M059J (cell line): ENCODE measurements around the gene SHQ1. TPM values are rescaled to one million over a fixed set of nuclear protein-coding genes. Genes with fewer than 3 reads are reported as not detected.
A peak's percentile ranks its signal among the peaks of the same experiment; 100 is the strongest.

Source experiments
- DNase-seq: peaks from one replicate; pipeline ENCODE4 v3.0.0-alpha.2; 2012; ENCODE audit warnings: low read depth
- total RNA-seq: library from RNA; depleted of rRNA; stranded (reverse); fragments of >200 nt; shearing (Covaris generic); gene quantifications from 2 replicates; pipeline ENCODE4 v1.2.3, GENCODE V29; 2014

Gene SHQ1
- total RNA-seq, 1 experiment from 2014 or later: 12.6 TPM

DNA sequence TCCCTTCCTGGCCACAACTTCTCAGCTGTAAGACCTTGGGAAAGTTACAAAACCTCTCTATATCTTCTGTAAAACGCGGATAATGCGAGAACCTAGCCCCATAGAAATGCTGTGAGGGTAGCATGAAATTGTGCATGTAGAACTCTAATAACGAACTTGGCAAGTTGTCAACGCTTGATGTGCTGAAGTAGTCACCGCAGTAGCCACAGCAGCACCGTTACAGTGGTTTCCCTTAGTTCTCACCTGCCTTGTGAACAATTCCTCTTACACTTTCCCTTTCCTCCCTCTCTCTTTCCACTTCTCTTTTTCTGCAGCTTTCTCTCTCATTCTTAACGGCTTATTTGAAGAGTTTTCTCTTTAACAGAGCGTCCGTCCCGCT lies 447 bp upstream of the SHQ1 start:
- peak; percentile 46 for DNase-seq

DNA sequence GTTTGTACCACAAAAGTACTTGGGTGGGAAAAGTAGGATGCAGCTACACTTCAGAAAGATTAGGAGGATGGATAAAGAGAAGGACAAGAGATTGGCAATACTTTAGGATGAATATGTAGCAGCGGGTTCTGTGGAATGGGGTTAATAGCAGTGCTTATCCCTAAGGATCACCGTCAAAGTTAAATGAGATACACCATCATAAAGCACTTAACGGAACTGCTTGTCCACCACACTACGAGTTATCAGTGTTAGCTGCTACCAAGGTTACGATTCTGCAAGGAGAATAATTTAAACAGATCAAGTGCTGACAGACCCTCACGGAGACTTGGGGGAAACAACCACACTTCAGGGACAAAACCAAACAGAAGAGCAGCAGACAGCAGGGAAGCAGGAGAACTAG lies 963 bp downstream of the SHQ1 start:
- no peak for DNase-seq

- DNase-seq: no peak
Measured at GRCh38 chr3:72846166-72846565, 2.1 kb downstream of the SHQ1 start.

DNA sequence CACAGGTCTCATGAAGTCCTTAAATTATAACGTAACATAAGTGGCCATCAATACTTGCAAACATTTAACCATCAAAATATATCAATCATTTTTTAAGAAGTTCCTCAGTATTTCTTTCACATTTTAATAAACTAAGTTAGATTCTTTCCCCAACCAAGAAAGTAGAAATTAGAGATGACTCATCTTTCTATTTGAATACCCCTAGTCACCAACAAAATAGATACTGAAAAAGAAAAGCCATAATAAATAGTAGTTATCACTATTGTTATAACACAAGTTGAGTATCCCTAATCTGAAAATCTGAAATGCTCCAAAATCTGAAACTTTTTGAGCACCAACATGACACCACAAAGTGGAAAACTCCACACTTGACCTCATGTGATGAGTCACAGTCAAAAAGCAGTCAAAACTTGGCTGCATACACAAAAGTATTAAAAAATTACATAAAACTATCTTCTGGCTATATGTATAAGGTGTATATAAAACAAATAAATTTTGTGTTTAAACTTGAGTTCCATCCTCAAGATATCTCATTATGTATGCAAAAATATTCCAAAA lies 3.7 kb downstream of the SHQ1 start:
- peak; percentile 14 for DNase-seq

DNA sequence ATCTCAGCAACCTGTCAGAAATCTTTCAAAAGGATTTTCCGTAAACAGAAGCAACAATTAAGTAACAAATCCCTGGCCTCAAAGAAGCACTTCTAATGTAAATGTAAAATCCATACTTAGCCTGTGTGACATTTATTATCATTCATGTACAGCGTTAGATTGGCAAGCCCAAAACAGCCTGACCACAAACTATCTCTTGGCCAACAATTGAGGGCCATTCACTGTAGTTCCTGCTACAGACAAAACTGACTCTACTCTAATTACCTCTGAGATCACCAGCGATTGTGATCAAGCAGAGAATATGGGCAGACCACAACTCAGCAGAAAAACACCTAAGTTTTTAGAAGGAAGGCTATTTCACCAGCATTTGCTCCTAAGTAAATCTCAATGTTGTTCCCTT lies 9.2 kb downstream of the SHQ1 start:
- no peak for DNase-seq

GRCh38 chr3:72836923-72837322 lies 11.3 kb downstream of the SHQ1 start:
- DNase-seq: no peak

GRCh38 chr3:72836416-72836815 lies 11.8 kb downstream of the SHQ1 start:
- no peak for DNase-seq

GRCh38 chr3:72830452-72831223 lies 17.6 kb downstream of the SHQ1 start:
- no peak for DNase-seq

- DNase-seq: no peak
Measured at GRCh38 chr3:72829701-72830100, 18.5 kb downstream of the SHQ1 start.

DNA sequence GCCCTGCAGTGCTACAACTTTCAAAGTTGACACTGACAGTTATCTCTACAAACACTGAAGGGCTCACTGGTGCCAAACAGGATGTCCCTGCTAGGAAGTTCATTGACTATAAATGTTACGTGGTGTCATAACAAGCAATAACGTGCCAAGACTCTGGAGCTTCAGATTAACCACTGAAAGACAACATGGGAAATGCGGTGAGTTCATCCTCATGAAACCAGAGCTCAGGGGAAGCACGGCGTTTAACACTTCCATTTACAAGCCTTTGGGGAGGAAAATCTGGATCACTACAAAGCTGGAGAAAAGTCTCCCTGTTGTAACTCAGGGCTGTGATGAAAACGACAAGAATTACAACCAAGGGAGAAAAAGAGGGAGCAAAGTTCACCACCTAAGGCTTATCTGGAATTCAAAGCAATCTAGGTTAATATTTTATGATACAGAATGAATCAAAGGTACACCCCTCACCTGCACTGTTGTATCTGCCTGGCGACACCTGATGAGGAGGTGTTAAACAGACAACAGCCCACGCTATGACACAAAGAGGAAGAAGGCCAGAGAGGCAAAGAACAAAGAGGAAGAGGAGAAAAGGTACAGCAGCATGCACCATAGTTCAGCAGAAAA lies 27.0 kb downstream of the SHQ1 start:
- peak; percentile 76 for DNase-seq

DNA sequence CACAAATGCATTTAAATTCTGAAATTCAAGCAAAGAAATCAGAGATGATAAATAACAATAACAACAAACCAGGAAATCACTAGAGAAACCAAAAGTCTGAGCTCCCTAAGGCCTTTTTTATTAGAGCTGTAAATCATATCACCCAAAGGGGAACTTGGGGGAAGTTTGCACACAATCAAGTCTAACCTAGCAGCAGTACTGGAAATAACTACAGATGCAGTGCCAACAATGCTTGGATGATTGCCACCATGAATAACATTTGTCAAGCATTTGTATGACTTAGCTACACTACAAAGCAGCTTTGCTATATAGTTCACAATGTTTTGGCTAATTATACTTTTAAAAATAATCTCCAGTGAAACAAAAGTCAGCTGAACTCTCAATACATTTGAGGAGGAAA lies 27.8 kb downstream of the SHQ1 start:
- peak; percentile 74 for DNase-seq

GRCh38 chr3:72818905-72819304 lies 29.3 kb downstream of the SHQ1 start:
- DNase-seq: no peak

DNA sequence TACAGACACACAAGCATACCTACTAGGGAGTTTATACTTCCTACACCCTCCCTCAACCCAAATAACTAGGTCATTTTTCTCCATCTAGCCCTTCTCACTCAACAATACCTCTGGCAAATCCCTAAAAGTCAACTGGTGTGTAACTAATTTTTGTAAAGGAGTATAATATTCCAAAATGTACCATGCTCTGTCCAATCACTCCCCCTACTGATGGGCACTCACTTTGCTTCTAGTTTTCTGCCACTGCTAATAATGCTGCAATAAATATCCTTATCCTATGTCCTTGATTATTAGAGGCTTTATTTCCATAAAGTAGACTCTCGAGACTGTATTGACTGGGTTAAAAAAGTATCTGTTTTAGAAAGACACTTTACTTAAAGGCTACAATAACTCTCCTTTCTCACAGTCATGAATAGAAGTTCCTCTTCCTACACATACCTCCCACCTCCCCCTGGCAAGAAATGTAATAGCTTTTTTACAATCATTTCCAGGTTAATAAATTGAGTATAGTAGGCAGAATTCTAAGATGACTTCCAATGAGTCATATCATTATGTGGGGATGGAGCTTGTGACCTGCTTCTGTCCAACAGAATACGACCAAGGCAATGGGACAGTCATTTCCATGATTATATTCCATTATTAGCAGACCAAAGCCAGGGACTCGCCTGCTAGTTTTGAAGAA lies 30.0 kb downstream of the SHQ1 start:
- DNase-seq: peak; percentile 8

DNA sequence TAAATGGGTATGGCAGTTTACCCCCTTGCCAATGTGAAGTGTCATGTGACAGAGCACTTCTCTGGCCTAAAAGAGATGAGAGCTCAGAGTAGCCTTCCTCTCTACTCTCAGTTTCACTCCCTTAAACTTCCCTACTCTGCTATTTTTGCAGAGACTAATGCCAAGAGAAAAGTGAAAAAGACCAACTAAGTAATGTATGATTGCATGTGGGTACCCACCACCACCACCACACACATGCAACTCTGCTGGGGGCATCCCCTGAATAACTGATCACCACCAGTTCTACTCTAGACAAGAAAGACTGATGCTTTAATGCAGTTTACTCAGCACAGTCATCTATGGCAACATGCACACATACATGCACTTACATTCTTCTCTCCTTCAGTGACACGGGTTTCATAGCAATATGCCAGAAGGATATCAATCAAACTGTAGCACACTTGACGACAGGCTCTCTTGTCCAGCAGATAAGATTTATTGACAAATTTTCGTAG lies 31.3 kb downstream of the SHQ1 start:
- DNase-seq: no peak

DNA sequence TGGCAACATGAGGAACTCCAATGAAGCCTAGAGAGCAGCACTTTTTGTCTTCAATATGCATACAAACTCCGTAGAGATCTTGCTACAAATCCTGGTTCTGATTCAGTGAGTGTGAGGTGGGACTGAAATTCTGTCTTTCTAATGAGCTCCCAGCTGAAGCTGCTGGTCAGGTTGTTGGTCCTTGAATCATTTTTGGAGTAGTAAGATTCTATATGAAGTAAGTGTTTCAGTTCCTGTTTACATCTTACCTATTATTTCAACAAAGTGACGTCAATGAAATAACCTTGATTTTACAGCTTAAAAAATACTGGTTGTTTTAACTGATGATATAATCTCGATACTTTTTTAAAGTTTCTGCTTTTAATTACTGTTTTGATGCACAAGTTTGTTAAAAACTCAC lies 33.9 kb downstream of the SHQ1 start:
- DNase-seq: no peak

- DNase-seq: no peak
Measured at GRCh38 chr3:72812201-72812600, 36.0 kb downstream of the SHQ1 start.

DNA sequence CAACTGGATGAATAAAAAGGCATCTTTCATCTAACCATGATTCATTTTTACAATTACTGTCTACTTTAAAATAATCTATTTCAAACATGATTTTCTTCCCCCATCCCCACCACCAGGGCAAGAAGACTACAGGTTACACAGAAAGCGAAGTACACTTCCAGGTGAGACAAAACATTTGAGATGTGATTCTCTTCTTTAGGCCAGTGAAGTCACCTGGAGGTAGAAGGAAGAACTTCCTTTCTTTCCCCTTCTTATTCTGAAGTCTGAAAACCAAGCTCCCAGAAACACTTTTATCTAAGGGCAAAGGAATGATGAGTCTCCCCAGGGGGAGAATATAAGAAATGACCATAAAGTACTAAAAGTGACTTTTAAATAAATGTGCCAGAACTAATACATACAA lies 36.7 kb downstream of the SHQ1 start:
- no peak for DNase-seq

- DNase-seq: no peak
Measured at GRCh38 chr3:72810659-72811434, 37.4 kb downstream of the SHQ1 start.

- DNase-seq: no peak
Measured at GRCh38 chr3:72810063-72810462, 38.2 kb downstream of the SHQ1 start.

GRCh38 chr3:72804361-72804760 lies 43.9 kb downstream of the SHQ1 start:
- DNase-seq: no peak

DNA sequence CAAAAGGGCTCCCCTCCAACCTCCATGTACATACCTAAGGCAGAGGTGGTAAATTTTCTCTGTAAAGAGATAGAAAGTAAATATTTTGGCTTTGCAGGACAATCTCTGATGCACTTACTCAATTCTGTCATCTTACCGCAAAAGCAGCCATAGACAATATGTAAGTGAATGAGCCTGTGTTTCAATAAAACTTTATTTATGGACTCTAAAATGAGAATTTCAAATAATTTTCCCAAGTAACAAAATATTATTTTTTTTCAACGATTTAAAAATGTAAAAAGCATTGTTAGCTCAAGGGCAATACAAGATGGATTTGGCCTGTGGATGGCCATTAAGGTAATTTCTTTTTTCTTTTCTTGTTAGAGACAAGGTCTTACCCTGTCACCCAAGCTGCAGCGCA lies 44.7 kb downstream of the SHQ1 start:
- DNase-seq: no peak

GRCh38 chr3:72802001-72802400 lies 46.2 kb downstream of the SHQ1 start:
- DNase-seq: no peak
